Measurements from ENCODE around the gene TMEM37. TPM values are rescaled to one million over a fixed set of nuclear protein-coding genes. Genes with fewer than 3 reads are reported as not detected.

TMEM37 gene
- total RNA-seq, 1 experiment from 2014 or later, result 13.8 TPM

DNA sequence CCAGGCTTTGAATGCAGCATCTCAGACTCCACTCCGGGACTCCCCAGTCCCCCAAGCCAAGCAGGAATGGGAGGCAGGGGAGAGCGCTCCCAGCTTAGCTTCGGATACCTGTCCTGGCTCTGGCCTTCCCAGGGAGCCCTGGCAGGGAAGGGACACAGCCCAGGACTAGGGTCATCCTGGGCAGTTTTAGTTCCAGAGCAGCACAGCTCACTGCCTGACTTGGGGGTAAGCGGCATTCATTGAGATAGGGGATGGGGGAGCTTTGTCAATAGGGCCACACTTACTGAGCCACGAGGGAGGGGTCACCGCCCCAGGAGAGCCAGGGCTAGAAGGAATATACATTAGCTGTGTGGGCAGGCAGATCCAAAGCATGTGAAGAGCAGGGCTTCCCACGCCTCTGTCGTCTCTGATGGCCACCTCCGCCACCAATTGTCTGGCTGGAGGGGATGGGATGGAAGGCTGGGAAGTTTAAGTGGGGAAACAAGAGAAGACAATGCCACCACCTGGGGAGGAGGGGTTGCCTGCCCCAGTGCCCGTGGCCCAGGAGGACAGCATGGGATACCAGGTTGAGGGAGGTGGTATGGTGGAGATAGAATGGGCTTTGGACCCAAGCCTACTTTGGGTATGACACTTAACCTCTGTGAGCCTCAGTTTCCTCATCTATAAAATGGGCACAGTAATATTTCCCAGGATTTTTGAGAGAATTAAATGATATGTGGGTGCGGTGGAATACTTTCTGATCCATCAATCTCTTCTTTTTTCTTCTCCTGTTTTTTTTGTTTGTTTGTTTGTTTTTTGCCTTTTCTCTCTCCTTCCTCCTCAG, 52.5 kb downstream of the TMEM37 start:
- Histone ChIP-seq H3K27me3 (replicated peaks; ENCODE audit: insufficient read depth, low read depth, low read length, poor library complexity) (no peaks in the 10 kb centered on the region), H3K9me3 (ENCODE audit: low read depth, low read length, poor library complexity, severe bottlenecking) (no peaks in the 10 kb centered on the region), H3K4me1 (ENCODE audit: insufficient read depth, low read length, poor library complexity, severe bottlenecking) (peaks cover under 1% of the 10 kb centered on the region), H3K27ac (ENCODE audit: low read depth, low read length, poor library complexity, severe bottlenecking) (no peak overlapping the region), H3K4me3 (ENCODE audit: low read depth, low read length, poor library complexity, severe bottlenecking) (no peak overlapping the region), H3K36me3 (ENCODE audit: insufficient read depth, low read length, poor library complexity, severe bottlenecking) (no peaks in the 10 kb centered on the region)
- no peak for TF ChIP-seq EZH2 (IDR thresholded peaks at IDR 0.05; ENCODE audit: borderline replicate concordance, low read depth, low read length, poor library complexity, severe bottlenecking)
- TF ChIP-seq, protein P1, sequence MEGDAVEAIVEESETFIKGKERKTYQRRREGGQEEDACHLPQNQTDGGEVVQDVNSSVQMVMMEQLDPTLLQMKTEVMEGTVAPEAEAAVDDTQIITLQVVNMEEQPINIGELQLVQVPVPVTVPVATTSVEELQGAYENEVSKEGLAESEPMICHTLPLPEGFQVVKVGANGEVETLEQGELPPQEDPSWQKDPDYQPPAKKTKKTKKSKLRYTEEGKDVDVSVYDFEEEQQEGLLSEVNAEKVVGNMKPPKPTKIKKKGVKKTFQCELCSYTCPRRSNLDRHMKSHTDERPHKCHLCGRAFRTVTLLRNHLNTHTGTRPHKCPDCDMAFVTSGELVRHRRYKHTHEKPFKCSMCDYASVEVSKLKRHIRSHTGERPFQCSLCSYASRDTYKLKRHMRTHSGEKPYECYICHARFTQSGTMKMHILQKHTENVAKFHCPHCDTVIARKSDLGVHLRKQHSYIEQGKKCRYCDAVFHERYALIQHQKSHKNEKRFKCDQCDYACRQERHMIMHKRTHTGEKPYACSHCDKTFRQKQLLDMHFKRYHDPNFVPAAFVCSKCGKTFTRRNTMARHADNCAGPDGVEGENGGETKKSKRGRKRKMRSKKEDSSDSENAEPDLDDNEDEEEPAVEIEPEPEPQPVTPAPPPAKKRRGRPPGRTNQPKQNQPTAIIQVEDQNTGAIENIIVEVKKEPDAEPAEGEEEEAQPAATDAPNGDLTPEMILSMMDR (conservative IDR thresholded peaks at IDR 0.05; ENCODE audit: low read depth, low read length), result no peak
- POLR2A ChIA-PET (ENCODE audit: low non-redundant PET), result no interaction called here
- CTCF ChIA-PET, result no interaction called here
- intact Hi-C loops (cut with micrococcal nuclease; ENCODE audit: unreplicated experiment), result no loop called here
- BruUV-seq (replicated peaks), result no TSS peak
- DNase-seq (ENCODE audit: low spot score), result no peak

DNA sequence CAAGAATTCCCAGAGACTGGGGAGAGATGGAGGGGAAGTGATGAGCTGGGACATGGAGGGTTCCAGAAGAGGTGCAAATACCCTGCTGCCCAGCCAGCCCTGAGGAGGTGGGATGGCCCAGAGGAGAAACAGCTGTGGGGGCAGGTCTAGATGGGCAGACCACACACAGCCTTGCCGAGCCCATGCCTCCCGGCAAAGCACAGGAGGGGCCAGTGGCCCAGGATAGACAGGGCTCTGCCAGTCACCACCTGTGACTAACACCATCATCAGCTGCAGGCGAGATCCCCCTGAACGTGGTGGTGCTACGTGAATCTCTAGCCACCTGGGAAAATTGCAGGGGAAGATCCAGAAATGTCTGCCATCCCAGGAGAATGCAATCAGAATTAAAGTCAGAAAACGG, 53.2 kb downstream of the TMEM37 start:
- intact Hi-C loops (cut with micrococcal nuclease; ENCODE audit: unreplicated experiment), result no loop called here
- no peak for TF ChIP-seq EZH2 (IDR thresholded peaks at IDR 0.05; ENCODE audit: borderline replicate concordance, low read depth, low read length, poor library complexity, severe bottlenecking)
- TF ChIP-seq, protein P1 (conservative IDR thresholded peaks at IDR 0.05; ENCODE audit: low read depth, low read length), result no peak
- ChIA-PET POLR2A (ENCODE audit: low non-redundant PET) (no interaction called here), CTCF (no interaction called here)
- no peaks in the 10 kb centered on the region for H3K27me3 ChIP-seq (replicated peaks; ENCODE audit: insufficient read depth, low read depth, low read length, poor library complexity)
- H3K4me3 ChIP-seq (ENCODE audit: low read depth, low read length, poor library complexity, severe bottlenecking), result no peak overlapping the region
- H3K36me3 ChIP-seq (ENCODE audit: insufficient read depth, low read length, poor library complexity, severe bottlenecking), result no peaks in the 10 kb centered on the region
- peaks cover 7% of the 10 kb centered on the region for H3K4me1 ChIP-seq (ENCODE audit: insufficient read depth, low read length, poor library complexity, severe bottlenecking)
- no TSS peak for BruUV-seq (replicated peaks)
- no peak overlapping the region for H3K27ac ChIP-seq (ENCODE audit: low read depth, low read length, poor library complexity, severe bottlenecking)
- no peaks in the 10 kb centered on the region for H3K9me3 ChIP-seq (ENCODE audit: low read depth, low read length, poor library complexity, severe bottlenecking)
- no peak for DNase-seq (ENCODE audit: low spot score)

DNA sequence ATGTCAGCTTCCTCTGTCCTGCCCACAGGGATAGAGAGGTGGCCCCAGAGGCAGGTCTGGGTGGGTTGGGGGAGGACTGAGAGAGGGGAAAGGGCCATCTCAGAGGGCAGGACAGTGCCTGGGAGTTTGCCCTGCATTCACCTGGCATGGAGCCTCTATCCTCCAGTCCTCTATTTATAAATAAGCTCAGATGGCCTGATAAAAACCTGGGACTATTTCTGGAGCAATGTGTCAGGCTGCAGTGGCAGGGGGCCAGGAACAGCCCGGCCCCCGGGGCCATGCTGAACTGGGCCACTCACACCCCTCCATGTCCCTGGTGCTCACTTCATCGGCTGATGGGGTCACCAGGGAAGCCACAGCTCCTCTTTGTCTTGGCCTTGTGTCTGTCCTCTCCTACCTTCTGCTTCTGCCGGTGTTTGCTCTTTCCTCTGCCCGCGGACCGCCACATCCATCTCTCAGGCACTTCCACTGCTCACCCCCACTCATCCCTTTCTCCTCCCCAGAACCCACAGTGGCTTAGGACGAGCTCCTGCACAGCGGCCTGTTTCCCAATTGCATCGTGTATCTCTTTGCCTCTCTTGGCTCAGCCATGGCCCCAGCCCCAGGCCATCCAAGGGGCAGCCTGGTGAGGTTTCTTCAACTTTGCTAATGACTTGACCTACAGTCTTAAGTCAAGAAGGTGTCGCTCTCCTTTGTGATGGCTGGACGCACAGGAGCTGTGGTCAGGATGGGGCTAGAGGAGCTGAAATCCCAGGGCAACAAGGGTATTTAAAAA, 53.9 kb downstream of the TMEM37 start:
- intact Hi-C loops (cut with micrococcal nuclease; ENCODE audit: unreplicated experiment), result no loop called here

More for the DNA sequence above, 53.9 kb downstream of the TMEM37 start:
- H3K4me1 ChIP-seq (ENCODE audit: insufficient read depth, low read length, poor library complexity, severe bottlenecking), result peaks cover 7% of the 10 kb centered on the region
- H3K9me3 ChIP-seq (ENCODE audit: low read depth, low read length, poor library complexity, severe bottlenecking), result no peaks in the 10 kb centered on the region
- no peak overlapping the region for H3K27ac ChIP-seq (ENCODE audit: low read depth, low read length, poor library complexity, severe bottlenecking)
- no peak overlapping the region for H3K4me3 ChIP-seq (ENCODE audit: low read depth, low read length, poor library complexity, severe bottlenecking)
- H3K27me3 ChIP-seq (replicated peaks; ENCODE audit: insufficient read depth, low read depth, low read length, poor library complexity), result no peaks in the 10 kb centered on the region
- CTCF ChIA-PET, result no interaction called here
- H3K36me3 ChIP-seq (ENCODE audit: insufficient read depth, low read length, poor library complexity, severe bottlenecking), result no peaks in the 10 kb centered on the region
- DNase-seq (ENCODE audit: low spot score), result no peak
- TF ChIP-seq EZH2 (IDR thresholded peaks at IDR 0.05; ENCODE audit: borderline replicate concordance, low read depth, low read length, poor library complexity, severe bottlenecking), result no peak
- TF ChIP-seq, protein P1 (conservative IDR thresholded peaks at IDR 0.05; ENCODE audit: low read depth, low read length), result no peak
- no TSS peak for BruUV-seq (replicated peaks)
- POLR2A ChIA-PET (ENCODE audit: low non-redundant PET), result no interaction called here
